MV-4-11 (cell line): ENCODE results near the gene HCN1.

Source experiments
- DNase-seq: peaks from one replicate; lab custom pipeline; 2025; lab: John Stamatoyannopoulos, UW

Gene HCN1

GRCh38 chr5:45696206-45696836 lies at the start of gene HCN1:
Gene HCN1 (minus strand): TSS chr5:45696380.
- no peak for DNase-seq

GRCh38 chr5:45741110-45741509 lies 44.9 kb upstream of the HCN1 start:
- no peak for DNase-seq

GRCh38 chr5:45737153-45737552 lies 41.0 kb upstream of the HCN1 start:
- no peak for DNase-seq

- no peak for DNase-seq
These were observed 29.4 kb upstream of the HCN1 start for GRCh38 chr5:45725537-45725936.

DNA sequence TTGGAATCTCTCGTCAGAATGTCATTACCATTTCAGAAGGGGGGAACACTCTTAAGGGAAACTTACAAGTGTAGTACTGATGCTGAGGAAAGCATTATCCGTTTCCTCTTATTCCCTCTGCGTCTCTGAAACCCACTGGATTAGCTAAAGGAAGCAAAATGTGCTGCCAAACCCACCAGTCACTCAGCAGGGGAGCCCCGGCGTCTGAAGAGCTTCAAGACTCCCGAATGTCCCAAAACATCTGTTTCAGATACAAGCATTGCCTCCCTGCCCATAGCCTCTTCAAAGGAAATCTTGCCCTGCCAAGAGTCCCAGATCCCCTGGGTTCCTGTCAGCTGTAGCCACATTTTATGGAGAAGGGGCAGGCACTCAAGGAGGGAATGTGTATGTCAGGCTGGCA lies 1.0 kb upstream of the HCN1 start:
- no peak for DNase-seq

- no peak for DNase-seq
These were observed 400 bp downstream of the HCN1 start for GRCh38 chr5:45695804-45696156.

DNA sequence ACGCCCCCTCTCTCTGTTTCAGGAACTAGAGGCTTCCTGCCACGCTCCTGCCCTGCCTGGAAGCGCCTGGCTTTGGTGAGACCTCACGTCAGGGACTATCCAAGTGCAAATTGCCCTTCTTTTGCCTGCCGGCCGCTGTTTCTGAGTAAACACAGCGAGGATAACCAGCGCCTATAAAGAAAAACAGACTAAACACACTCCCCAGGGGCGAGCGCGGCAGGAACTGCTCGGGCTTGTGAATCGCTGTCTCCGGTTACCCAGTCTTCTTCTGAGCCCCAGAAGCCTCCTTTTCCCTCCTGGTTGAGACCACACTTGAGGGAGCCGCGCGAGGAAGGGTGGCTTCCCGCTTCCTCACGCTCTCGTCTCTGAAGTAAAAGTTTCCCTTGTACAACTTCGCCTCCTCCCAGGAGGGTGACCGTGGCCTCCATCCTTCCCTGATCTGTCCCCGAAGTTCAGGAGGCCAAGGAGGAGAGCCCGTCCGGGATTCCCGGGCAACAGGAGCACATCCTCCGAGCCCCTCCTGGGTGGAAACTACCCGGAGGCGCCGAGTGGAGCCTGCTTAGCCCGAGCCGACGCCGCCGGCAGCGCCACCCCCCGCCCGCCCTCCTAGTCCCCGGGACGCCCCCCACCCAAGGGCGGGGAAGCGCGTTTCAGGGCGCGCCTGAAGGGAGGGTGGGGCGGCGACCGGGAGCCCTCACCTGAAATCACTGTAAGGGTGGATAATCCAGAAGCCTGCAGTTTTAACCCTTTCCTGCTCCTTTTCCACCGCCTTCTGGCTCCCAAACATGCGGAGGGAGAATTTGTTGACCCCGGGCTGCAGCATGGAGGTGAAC lies 993 bp downstream of the HCN1 start:
- no peak for DNase-seq

DNA sequence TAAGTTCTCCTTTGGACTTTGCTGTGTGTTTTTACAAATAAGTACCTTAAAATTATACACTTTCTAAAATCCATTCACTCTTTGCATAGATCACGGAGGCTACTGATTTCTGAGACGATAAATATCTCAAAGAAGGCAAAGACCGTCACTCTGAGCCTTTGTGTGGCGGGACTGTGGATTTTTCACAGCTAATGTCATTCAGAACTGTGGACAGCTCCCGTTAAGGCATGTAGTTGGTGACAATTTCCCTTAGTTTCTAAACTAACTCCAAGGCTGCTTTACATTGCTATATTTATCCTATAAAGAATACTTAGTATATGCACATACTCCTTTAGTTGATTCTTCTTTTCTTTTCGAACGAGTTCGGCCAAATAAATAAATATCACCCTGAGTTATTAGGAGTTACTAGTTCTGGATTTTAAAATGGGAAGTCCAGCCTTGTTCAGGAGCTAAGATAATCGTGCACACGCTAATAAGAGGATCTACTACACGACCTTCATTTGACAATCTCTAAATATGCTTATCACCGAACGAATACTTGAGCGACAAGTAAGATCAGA lies 1.8 kb downstream of the HCN1 start:
- no peak for DNase-seq

GRCh38 chr5:45692481-45692880 lies 3.7 kb downstream of the HCN1 start:
- no peak for DNase-seq

GRCh38 chr5:45691656-45692055 lies 4.5 kb downstream of the HCN1 start:
- DNase-seq = no peak

DNA sequence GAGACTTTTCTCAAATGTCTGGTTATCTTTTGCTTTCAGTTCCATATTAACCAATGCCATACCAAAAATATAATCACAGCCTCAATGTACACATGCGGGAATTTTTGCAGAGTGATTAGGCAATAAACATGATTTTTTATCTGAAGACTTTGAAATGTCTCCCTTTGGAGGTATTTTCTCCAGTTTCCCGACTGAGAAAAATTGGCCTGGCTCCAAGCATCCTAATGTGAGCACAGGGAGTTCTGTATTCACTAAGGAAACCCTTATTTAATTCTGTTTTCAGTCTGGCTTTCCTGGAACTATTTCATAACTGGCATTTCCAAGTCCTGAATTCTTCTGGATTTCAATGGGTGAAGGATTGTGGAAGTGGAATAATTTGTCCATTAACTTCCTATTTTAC lies 8.5 kb downstream of the HCN1 start:
- no peak for DNase-seq

GRCh38 chr5:45686620-45687019 lies 9.6 kb downstream of the HCN1 start:
- no peak for DNase-seq

GRCh38 chr5:45684118-45684517 lies 12.1 kb downstream of the HCN1 start:
- no peak for DNase-seq

- no peak for DNase-seq
These were observed 15.2 kb downstream of the HCN1 start for GRCh38 chr5:45680950-45681349.

- no peak for DNase-seq
These were observed 18.7 kb downstream of the HCN1 start for GRCh38 chr5:45677524-45677923.

DNA sequence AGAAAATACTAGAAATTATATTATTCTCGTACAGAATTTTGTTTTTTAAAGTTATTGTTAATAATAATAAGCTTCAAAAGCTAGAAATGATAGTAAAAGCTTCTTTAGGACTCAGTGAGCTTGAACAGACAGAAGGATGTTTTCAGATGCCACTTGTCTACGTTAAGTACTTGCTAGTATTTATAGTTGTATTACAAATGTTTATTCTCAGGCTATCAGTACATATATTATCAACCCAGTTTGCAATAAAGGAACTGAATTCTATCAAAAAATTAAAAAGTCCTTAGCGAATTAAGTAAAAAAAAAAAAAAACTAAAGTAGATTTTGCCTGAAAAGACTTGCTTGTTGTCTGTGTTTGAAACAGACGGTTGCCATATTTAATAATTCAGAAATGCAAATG lies 23.9 kb downstream of the HCN1 start:
- DNase-seq = no peak

- no peak for DNase-seq
These were observed 47.4 kb downstream of the HCN1 start for GRCh38 chr5:45648744-45649143.

- DNase-seq = no peak
These were observed 53.1 kb downstream of the HCN1 start for GRCh38 chr5:45643056-45643455.

- DNase-seq = no peak
These were observed 53.8 kb downstream of the HCN1 start for GRCh38 chr5:45642370-45642769.

DNA sequence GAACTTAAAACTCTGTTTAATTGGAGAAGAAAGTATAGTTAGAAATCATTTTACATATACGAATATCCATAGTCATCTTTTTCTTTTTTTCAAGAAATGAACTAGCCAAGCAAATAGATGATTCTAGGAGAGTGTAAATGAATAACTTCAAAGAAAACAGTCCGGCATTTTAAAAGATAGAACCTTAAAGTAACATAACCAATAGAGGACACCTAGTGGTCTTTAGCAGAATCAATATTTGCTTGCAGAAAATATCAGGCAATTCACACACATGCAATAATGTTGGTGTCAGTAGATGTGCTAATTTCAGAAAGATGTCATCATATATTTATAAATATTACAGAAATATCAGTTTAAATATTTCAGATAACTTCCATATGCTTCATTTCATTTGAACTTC lies 57.1 kb downstream of the HCN1 start:
- DNase-seq = no peak

- DNase-seq = no peak
These were observed 69.0 kb downstream of the HCN1 start for GRCh38 chr5:45627076-45627656.

DNA sequence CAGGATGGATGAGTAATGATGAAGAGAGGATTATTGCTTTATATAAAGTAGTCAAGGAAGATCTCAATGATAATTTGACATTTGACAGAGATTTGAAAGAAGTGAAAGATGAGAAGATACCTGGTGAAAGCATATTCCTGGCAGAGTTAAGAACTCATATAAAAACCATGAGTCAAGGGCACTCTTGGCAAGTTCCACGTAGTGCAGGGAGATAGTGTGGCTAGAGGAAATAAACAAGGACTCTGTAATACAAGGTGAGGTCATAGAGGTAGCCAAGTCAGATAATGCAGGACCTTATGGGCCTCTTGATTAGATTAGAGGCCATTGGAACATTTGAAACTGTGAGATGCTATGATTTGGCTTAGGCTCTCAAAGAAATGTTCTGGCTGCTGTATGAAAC lies 72.3 kb downstream of the HCN1 start:
- no peak for DNase-seq

- no peak for DNase-seq
These were observed 73.8 kb downstream of the HCN1 start for GRCh38 chr5:45622365-45622764.
